HG03066 (cell line): Measurements from ENCODE around the gene MAP2K7.

Experiments used
- ATAC-seq: cut with Tn5 transposase; IDR thresholded peaks from one replicate; pipeline ENCODE4 v1.9.1; 2021; ENCODE audit warnings: low read depth; ENCODE audit not compliant: unreplicated experiment

MAP2K7 gene

DNA sequence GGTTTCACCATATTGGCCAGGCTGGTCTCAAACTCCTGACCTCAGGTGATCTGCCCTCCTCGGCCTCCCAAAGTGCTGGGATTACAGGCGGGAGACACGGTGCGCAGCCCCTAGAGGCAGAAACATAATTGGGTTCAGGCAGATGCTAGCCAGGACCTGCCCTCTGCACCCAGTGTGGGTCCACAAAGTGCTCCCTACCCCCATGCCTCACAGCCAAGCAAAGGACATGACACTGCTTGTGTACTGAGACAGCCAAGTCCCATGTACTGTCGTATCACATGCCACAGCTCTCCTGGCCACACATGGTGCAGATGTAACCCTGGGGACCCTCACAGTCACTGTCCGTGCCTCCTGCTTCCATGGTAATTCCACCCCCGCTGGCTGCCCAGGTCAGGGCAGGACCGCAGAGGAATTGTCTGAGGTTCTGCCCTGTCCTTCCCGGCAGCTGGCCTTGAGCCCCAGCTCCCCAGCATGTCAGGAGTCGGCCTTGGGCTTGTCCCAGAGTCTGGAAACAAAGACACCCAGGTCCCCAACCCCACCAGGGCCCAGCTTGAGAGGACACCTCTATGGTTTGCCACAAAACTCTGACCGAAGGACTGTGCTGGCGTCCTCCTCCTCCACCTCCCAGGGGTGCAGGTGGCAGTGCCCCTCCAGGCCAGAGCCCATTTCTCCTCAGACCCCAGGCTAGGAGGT lies 37.1 kb upstream of the MAP2K7 start:
- ATAC-seq = no peak

DNA sequence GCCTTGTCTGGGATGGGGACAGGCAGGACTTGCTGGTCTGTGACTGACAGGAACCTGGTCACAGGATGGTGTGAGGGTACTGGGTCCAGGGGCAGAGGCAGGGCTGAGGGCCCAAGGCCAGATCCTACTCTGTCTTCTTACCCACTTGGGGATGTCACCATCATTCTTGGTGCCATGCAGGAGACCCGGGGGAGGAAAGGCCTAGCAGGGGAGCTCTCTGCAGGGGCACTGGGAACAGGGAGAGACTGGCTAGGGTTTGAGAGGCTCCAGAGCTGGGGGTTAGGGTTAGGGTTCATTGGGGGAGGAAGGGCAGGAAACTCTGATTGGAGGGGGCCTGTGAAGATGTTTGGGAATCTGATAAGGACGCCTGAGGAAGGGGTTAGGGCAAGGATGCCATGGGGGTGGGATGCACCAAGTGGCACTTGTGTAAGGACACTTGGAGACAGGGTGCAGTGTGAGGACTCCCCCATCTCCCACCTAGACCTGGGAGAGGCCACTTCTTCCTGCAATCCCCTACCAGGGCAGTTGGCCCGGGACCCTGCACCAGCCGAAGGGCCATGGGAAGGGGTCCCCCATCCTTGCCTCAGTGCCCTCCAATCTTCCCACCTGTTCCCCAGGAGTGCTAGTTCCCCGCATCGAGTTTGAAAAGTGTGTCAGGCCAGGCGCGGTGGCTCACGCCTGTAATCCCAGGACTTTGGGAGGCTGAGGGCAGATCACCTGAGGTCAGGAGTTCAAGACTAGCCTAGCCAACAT lies 36.4 kb upstream of the MAP2K7 start:
- ATAC-seq = no peak

DNA sequence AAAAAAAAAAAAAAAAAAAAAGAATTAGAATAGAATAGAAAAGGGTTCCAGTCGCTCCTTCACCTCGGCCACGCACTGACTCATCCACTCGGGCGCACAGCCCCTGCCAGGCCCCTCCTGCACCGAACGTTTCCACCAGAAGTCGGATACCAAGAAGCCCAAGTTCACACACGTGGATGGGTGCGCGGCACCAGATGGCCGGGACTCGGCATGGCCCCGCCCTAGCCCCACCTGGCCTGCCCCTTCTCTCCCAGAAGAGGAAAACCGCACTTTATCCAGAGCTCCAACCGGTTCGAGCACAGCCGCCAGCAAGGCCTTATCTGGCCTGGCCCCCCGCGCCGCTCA lies 35.4 kb upstream of the MAP2K7 start:
- ATAC-seq = no peak

DNA sequence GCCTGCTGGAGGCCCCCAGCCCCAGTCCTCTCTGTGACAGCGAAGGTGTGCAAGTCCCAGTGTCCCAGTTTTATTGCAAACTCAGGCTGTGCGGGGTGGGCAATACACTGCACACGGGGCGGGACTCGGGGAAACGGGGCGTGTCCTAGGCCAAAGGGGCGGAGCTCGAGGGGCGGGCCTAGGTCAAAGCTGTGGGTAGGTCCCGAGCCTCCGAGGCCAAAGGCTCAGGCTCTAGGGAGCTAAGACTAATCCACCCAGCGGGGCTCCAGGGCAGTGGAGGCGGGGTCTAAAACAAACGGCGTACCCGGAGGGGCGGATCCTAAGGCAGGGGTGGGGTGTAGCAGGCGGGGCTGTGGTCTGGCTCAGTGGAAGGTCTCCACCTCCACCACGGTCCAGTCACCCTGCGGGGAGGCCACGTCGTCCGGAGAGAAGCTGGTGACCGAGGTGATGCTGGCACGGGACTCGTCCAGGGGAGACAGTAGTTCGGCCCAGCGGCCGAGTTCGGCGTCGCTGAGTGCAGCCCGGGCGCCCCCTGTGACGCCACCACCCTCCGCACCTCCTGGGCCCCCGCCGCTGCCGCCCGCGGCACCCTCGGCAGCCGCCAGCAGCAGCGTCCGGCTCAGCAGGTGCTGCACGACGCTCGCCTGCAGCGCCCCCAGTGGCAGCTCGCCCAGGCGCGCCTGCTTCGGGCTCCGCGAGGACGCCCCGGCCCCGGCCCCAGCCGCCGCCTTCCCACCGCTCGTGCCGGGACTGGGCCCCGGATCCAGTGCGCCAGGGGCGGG lies 34.8 kb upstream of the MAP2K7 start:
- ATAC-seq = peak; percentile 71

DNA sequence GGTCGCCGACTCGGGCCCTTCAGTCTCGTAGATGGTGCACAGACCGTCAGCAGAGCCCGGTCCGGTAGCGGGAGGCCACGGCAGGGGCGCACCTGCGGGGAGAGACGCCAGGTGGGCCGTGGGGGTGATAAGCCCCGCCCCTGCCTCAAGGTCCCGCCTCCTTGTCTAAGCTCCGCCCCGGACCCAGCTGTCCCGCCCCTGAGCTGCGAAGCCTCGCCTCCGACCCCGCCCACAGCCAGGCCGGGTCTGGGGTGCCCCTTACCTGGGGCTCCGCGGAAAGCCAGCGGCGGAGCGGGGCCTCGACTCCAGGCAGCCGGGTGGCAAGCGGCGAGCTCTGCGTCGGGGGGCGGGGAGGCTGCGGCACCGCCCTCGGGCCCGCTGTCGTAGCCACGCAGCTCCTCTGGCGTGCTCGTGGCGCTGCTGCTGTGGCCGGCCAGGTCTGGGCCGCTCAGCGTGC lies 34.2 kb upstream of the MAP2K7 start:
- ATAC-seq = peak; percentile 43

DNA sequence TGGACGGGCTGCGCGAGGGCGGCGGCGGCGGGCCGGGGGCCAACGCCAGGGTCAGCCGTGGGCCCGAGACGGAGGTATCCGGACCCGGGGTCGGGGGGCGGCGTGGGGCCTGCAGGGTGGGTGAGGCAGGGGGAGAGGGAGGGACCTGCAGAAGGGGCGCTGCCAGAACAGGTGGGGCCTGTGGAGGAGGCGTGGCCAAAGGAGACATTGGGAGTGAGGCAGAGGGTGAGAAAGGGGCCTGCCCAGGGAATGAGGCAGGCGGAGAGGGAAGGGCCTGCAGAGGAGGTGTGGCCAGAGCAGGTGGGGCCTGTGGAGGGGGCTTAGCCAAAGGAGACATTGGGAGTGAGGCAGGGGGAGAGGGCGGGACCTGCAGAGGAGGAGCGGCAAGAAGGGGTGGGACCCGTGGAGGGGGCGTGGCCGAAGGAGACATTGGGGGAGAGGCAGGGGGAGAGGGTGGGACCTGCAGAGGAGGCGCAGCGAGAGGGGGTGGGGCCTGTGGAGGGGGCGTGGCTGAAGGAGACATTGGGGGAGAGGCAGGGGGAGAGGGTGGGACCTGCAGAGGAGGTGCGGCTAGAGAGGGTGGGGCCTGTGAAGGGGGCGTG lies 33.7 kb upstream of the MAP2K7 start:
- ATAC-seq = no peak

DNA sequence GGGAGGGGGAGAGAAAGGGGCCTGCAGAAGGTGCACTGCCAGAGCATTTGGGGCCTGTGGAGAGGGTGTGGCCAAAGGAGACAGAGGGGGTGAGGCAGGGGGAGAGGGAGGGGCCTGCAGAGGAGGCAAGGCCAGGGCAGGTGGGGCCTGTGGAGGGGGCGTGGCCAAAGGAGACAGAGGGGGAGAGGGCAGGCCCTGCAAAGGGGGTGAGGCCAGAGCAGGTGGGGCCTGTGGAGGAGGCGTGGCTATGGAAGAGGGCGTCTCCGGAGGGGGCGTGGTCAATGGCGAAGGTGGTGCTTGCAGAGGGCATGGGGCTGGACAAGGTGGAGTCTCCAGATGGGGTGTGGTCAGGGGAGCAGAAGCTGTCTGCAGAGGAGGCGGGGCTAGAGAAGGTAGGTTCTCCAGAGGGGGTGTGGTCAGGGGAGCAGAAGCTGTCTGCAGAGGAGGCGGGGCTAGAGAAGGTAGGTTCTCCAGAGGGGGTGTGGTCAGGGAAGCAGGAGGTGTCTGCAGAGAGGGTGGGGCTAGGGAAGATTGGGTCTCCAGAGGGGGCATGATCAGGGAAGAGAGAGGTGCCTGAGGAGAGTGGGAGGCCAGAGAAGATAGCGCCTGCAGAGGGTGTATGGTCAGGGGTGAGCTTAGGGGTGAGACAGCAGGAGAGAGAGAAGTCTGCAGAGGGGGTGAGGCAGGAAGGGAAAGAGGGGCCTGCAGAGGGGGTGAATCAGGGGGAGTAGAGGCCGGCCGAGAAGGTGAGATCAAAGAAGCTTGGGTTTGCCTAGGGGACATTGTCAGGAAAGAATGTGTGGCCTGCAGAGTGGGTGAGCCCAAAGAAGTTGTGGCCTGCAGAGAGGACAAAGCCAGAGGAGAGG lies 32.9 kb upstream of the MAP2K7 start:
- ATAC-seq = no peak

DNA sequence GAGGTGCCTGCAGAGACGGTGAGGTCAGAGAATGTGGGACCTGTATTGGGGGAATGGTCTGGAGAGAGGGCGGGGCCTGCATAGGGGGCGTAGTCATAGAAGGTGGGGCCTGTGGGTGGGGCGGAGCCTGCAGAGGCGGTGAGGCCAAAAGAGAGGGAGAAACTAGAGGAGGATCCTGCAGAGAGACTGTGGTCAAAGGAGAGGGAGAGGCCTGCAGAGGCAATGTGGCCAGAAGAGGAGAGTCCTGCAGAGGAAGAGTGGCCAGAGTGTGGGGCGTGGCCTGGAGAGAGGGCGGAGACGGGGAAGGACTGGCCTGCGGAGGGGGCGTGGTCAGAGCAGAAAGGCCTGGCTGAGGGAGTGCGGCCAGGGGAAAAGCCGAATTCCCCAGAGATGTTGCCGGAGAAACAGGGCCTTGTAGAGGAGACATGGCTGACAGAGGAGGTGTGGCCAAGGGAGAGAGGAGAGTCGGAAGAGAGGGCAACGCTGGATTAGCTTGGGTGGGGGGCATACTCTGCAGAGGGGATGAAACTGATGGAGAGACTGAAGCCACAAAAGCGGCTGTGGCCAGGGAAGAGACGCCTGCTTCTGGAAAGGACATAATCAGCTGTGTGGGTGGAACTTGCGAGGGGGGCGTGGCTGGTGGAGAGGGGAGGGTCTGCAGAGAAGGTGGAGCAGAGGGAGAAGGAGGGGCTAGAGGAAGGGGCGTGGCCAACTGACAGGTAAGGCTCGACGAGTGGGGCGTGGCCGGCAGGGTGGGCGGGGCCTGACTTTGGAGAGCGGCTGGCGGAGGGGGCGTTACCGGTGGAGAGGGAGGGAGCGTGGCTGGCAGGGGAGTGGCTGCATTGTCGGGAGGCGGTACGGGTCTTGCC lies 32.0 kb upstream of the MAP2K7 start:
- no peak for ATAC-seq

DNA sequence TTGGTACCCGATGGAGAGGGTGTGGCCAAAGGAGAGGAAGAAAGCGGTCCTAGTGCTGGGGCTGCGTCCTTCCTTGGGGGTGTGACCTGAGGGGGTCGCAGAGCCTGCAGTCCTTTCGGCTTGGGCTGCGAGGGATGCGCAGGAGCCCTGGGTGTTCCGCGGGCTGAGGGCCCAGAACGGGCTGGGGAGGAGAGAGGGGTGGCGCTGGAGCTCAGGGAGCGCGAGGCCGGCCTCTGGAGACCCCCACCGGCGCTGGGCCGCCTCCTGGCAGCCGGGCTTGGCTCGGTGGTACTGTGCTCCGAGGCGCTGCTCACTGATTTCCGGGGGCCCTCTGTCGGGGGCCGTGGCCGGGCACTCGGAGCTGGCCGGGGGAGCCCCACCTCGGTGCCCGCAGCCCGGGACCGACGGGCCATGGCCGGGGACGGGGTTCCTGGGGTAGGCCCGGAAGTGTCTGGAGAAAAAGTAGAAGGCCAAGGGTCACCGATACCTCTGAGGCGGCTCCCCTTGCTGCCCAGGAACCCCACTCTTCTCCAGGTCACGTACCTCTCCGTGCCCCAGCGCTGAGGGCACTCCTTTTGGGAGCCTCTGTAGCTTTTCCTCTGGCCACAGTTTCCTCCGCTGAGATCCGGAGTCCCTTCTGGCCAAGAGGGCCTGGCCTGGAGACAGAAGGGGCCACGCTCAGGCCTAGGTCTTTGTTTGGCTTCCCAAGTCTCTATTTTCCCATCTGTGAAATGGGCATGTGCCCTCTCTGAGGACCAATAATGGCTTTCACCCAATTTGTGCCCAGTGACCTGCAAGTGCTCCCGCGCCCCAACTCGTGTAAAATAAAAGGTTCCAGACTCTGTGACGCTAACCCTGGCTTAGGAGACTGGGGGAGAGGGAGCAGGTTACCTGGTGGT lies 31.1 kb upstream of the MAP2K7 start:
- no peak for ATAC-seq

DNA sequence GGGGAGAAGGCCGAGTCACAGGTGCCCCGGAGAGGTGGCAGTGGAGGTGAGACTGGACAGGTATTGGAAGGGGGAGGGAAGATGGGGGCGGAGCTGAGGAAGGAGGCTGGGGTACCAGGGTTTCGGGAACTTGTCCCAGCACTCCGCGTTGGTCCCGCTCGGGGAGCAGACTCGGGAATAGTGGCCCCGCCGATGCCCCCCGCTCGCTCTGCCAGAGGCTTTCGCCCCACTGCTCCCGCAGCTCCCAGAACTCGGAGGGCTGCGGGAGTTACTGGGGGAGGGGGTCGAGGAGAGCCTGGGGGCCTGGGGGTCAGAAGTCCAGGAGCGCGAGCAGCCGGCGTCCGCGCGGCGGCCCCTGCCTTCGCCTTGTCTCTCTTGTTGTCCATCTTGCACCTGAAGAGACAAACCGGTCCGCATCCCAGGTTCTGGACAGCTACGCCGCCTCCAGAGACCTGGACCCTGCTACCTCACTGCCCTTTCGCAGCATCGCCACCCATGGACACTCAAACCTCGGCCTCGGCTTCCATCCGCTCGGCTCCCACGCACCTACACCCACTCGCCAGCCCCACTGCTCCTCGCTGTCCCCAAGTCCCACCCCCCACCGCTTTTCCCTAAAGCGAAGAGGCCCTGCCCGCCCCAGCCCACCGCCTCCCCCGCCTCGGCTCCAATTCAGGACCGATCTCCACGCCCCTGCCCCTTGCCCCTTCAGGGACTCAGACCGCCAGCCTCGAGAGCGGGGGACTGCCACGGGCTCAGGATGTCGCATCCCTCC lies 30.2 kb upstream of the MAP2K7 start:
- ATAC-seq = no peak

DNA sequence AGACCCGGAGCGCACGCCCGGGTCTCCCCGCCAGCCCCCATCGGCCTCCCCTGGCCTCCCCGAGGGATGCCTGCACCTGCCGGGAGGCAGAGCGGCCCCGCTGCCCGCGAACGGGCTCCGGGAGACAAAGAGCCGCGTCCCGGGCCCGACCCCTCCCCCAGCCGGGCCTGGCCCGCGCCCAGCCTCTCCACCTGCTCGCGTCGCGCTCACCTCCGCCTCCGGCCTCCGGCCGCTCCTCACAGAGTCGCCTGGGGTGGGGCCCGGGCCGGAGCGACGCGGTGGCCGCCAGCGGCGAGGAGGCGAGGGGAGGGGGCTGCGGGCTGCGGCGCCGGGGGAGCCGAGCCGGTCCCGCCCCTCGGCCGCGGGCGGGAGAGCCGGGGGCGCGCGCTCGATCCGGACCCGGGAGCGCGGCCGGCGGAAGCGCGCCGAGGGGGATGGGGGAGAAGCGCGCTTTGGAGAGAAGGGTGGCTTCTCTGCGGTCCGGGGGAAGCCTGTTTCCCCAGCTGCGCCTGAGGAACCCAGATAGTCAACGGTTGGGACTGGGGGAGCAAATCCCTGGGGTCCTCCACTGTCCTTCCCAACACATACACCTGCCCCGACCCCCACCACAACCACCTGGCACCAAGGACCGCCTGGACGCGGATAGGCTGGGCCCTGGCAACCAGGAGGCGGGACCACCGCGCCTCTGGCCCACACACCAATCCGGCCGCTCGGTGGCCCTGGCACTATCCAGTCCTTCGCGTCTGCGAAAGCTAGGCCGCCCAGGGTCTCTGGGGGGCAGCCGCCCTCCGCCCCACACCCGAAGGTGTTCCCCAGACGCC lies 29.4 kb upstream of the MAP2K7 start, which contains the start of gene PRR36:
PRR36 (minus strand) TSS at position 315 of the 821 bp plus-strand sequence. CDS start 701 bp downstream, outside the sequence.
- ATAC-seq = no peak

DNA sequence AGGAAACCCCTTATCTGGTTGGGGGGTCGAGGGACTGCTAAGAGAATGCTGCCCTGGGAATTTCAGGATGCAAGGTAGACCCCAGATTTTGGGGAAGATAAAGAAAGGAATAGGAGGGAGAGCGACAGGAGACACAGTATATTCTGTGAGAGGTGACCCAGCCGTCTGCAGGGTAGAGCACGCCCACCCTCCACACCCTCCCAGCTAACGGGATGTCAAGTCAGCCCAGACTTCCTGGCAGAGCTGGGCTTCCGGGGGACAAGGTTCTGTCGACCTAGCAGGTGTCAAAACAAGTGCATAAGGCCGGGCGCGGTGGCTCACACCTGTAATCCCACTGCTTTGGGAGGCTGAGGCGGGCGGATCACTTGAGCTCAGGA lies 28.8 kb upstream of the MAP2K7 start:
- ATAC-seq = no peak

DNA sequence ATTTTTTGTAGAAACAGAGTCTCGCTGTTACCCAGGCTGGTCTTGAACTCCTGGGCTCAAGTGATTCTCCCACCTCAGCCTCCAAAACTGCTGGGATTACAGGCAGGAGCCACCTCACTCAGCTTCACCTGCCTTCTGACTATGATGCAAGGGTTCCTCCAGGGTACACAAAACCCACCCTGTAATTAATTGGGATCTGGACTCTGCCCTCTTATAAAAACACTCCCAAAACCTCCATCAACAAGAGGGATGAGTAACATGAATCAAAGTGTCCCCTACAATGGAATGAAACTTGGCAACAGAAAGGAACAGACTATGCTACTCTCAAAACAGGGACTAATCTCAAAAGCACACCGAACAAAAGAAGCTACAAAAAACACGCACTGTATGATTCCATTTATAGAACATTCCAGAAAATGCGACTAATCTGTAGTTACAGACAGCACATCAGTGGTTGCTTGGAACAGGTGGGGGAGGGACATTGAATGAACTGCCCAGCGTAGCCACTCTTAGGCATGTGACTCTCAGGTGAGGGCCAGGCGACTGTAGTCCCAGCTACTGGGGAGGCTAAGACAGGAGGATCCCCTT lies 26.3 kb upstream of the MAP2K7 start:
- ATAC-seq = no peak

DNA sequence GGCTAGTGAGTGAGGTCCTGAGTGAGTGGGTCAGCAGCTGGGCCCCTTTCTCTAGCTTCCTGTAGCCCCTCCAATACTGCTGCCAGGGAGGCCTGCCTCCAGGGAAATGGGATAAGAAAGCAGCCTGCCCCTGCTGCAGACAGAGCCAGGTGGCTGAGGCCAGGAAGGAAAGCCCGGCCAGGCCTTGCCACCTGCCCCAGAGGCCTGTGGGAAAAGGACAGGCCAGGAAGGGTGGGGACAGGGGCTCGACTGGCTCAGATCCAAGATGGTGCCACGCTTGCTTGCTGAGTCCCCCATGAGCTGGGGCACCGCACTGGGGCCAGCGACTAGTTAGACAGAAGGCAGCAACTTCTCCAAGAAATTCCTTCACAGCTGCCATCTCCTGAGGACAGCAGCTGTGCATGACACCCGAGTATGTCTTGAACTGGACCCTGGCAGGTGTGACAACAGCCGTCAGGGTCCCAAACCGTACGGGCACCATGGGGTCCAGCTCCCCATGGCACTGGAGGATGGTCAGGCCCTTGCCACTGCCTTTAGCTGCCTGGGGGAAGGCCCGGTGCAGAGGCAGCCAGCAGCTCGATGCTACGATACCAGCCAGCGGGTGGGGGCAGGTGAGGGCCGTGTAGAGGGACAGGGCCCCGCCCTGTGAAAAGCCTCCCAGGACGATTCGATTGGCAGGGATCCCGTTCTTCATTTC lies 24.4 kb upstream of the MAP2K7 start:
- ATAC-seq = no peak

DNA sequence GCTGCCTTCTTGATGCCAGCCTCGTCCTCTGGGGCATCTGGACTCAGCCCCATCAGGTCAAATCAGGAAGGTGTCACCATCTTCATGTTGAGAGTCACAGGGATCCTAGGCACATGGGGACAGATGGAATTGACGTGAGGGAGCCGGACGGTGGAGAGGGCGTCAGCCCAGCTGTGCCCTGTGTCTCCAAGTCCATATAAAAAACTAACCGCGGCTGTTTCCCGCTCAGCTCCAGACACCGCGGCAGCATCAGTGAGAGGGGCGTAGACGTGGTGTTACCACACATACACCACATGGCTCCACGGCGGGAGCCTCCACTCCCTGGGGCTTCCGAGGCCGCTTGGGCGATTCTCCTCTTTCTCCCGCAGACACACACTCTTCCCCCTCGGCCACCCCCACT lies 23.8 kb upstream of the MAP2K7 start:
- ATAC-seq = no peak

DNA sequence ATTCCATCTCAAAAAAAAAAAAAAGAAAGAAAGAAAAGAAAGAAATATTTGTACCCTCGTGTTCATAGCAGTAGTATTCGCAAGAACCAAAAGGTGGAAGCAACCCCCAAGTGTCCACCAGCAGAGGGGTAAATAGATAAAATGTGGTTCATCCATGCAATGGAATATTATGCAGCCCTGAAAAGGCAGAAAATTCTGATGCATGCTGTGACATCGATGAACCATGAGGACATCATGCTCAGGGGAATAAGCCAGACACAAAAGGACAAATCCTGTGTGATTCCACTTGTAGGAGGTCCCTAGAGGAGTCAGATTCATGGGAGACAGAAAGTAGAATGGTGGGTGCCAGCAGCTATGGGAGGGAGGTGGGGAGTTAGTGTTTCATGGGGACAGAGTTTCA lies 21.8 kb upstream of the MAP2K7 start:
- no peak for ATAC-seq
